HepG2 (cell line): ENCODE data around the gene APOC1. TPM values are rescaled to one million over a fixed set of nuclear protein-coding genes. Genes with fewer than 3 reads are reported as not detected.

Experiments used
- BRF2 ChIP-seq: sonication (generic); formaldehyde crosslinking; IDR thresholded peaks from 2 replicates; pipeline ENCODE4 v1.8.1; 2022; ENCODE audit warnings: mild to moderate bottlenecking, missing genetic modification reagents
- CBFB ChIP-seq: sonication (generic); formaldehyde crosslinking; IDR thresholded peaks from 2 replicates; pipeline ENCODE4 v1.4.0; 2020; ENCODE audit warnings: missing genetic modification reagents
- CBX2 ChIP-seq, 2 experiments: fragments of 200-600 bp in 1 of 2; sonication (generic); formaldehyde crosslinking in 1 of 2; IDR thresholded peaks; 2 replicates each; pipeline versions ENCODE4 v1.7.0 to v1.8.1; 2018 to 2022; ENCODE audit warnings: low read depth in 2 of 2, low read length in 1 of 2, mild to moderate bottlenecking in 1 of 2, missing genetic modification reagents in 1 of 2
- KDM3A ChIP-seq: IDR thresholded peaks from 2 replicates; pipeline ENCODE4 v1.6.1; 2018; ENCODE audit warnings: low read depth, missing compliant biosample characterization
- KMT2A ChIP-seq: sonication (generic); formaldehyde crosslinking; IDR thresholded peaks from 2 replicates; pipeline ENCODE4 v1.4.0; 2020; ENCODE audit warnings: missing genetic modification reagents
- MEIS2 ChIP-seq: sonication (generic); formaldehyde crosslinking; IDR thresholded peaks from 2 replicates; pipeline ENCODE4 v1.9.0; 2021; ENCODE audit warnings: mild to moderate bottlenecking, missing genetic modification reagents
- NCOR1 ChIP-seq: fragments of 200-600 bp; sonication (generic); IDR thresholded peaks from 2 replicates; pipeline ENCODE4 v1.7.0; 2017; ENCODE audit warnings: antibody characterized with exemption, low read length, borderline replicate concordance
- NFYC ChIP-seq: IDR thresholded peaks from 2 replicates; pipeline ENCODE4 v1.6.1; 2016; ENCODE audit warnings: missing genetic modification reagents, missing compliant biosample characterization
- NPAS2 ChIP-seq: sonication (generic); formaldehyde crosslinking; IDR thresholded peaks from 2 replicates; pipeline ENCODE4 v1.8.0; 2022; ENCODE audit warnings: mild to moderate bottlenecking, missing genetic modification reagents, borderline replicate concordance
- SMAD1 ChIP-seq: sonication (generic); formaldehyde crosslinking; IDR thresholded peaks from 2 replicates; pipeline ENCODE4 v1.4.0; 2020; ENCODE audit warnings: missing genetic modification reagents, low read depth, mild to moderate bottlenecking, borderline replicate concordance
- TOE1 ChIP-seq: sonication (generic); formaldehyde crosslinking; IDR thresholded peaks from 2 replicates; pipeline ENCODE4 v1.4.0; 2020; ENCODE audit warnings: mild to moderate bottlenecking, missing genetic modification reagents
- ZBTB21 ChIP-seq: sonication (generic); formaldehyde crosslinking; IDR thresholded peaks from 2 replicates; pipeline ENCODE4 v1.4.0; 2020; ENCODE audit warnings: missing genetic modification reagents
- ZMAT3 ChIP-seq: sonication (generic); formaldehyde crosslinking; conservative IDR thresholded peaks from 2 replicates; pipeline ENCODE4 v1.7.0; 2021; ENCODE audit warnings: missing genetic modification reagents
- ZNF44 ChIP-seq: sonication (generic); formaldehyde crosslinking; IDR thresholded peaks from 2 replicates; pipeline ENCODE4 v1.5.1; 2020; ENCODE audit warnings: mild to moderate bottlenecking, missing genetic modification reagents
- ZNF556 ChIP-seq: sonication (generic); formaldehyde crosslinking; IDR thresholded peaks from 2 replicates; pipeline ENCODE4 v1.4.0; 2020; ENCODE audit warnings: mild to moderate bottlenecking, missing genetic modification reagents, borderline replicate concordance
- ZNF564 ChIP-seq: sonication (generic); formaldehyde crosslinking; IDR thresholded peaks from 2 replicates; pipeline ENCODE4 v1.8.1; 2023; ENCODE audit warnings: mild to moderate bottlenecking, missing genetic modification reagents
- ZNF580 ChIP-seq: IDR thresholded peaks from 2 replicates; pipeline ENCODE4 v1.6.1; 2016; ENCODE audit warnings: low read depth, borderline replicate concordance
- polyA plus RNA-seq, 8 experiments: library from polyadenylated mRNA; depleted of rRNA in 3 of 8; stranded (reverse) in 7 of 8; unstranded in 1 of 8; fragments of >200 nt; fragmentation: Illumina TruSeq in 4 of 8; extraction: Trizol in 4 of 8; gene quantifications; 2 replicates each; pipeline versions ENCODE4 v1.2.1 to v1.2.3, GENCODE V29; 2011 to 2016; ENCODE audit warnings: low read depth in 4 of 8, missing spikeins in 1 of 8, mixed read lengths in 1 of 8; ENCODE audit not compliant: insufficient read depth in 1 of 8
- total RNA-seq, 5 experiments: library from RNA; depleted of rRNA; stranded (reverse); fragments of >200 nt; fragmentation: Illumina TruSeq; extraction: Trizol; gene quantifications; 2 replicates each; pipeline ENCODE4 v1.2.3, GENCODE V29; 2016; ENCODE audit warnings: low read depth in 1 of 5
- TF ChIP-seq, protein P1 (sequence below): sonication (generic); formaldehyde crosslinking; IDR thresholded peaks from 2 replicates; pipeline ENCODE4 v1.5.0; 2020; ENCODE audit warnings: mild to moderate bottlenecking, missing genetic modification reagents, moderate library complexity
- TF ChIP-seq, protein P2 (sequence below): sonication (generic); formaldehyde crosslinking; IDR thresholded peaks from 2 replicates; pipeline ENCODE4 v1.4.0; 2020; ENCODE audit warnings: mild to moderate bottlenecking, missing genetic modification reagents
- TF ChIP-seq, protein P3 (sequence below): sonication (generic); formaldehyde crosslinking; IDR thresholded peaks from 2 replicates; pipeline ENCODE4 v1.5.1; 2020; ENCODE audit warnings: mild to moderate bottlenecking, missing genetic modification reagents, moderate library complexity

APOC1 gene
- total and polyA plus RNA-seq, 2 of the 13 experiments (the other 11 are each of a cell fraction or from before 2014, with no cell fraction given) = 600 to 1,235 TPM

GRCh38 chr19:44924243-44924725 lies 9.9 kb downstream of the APOC1 start (continued):
- TF ChIP-seq, protein P1, sequence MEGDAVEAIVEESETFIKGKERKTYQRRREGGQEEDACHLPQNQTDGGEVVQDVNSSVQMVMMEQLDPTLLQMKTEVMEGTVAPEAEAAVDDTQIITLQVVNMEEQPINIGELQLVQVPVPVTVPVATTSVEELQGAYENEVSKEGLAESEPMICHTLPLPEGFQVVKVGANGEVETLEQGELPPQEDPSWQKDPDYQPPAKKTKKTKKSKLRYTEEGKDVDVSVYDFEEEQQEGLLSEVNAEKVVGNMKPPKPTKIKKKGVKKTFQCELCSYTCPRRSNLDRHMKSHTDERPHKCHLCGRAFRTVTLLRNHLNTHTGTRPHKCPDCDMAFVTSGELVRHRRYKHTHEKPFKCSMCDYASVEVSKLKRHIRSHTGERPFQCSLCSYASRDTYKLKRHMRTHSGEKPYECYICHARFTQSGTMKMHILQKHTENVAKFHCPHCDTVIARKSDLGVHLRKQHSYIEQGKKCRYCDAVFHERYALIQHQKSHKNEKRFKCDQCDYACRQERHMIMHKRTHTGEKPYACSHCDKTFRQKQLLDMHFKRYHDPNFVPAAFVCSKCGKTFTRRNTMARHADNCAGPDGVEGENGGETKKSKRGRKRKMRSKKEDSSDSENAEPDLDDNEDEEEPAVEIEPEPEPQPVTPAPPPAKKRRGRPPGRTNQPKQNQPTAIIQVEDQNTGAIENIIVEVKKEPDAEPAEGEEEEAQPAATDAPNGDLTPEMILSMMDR (CRISPR knock-in tag) = peak; percentile 28
- TF ChIP-seq ZNF580 (CRISPR knock-in tag) (peak; percentile 94; the same call in 1 of the 2 replicates), CBFB (CRISPR knock-in tag) (peak; percentile 85), SMAD1 (CRISPR knock-in tag) (peak; percentile 48; the same call in 1 of the 2 replicates), BRF2 (CRISPR knock-in tag) (peak; percentile 75; the same call in 1 of the 2 replicates), KMT2A (CRISPR knock-in tag) (no peak), ZNF44 (CRISPR knock-in tag) (no peak), NPAS2 (no peak), NFYC (CRISPR knock-in tag) (peak; percentile 29; the same call in 1 of the 2 replicates), ZNF556 (CRISPR knock-in tag) (peak; percentile 83), KDM3A (CRISPR knock-in tag) (peak; percentile 89), ZBTB21 (peak; percentile 62; the same call in 1 of the 2 replicates), MEIS2 (peak; percentile 71; the same call in 1 of the 2 replicates), TOE1 (0 out of 2 replicates have a peak, but pooled peaks have one; percentile 54), NCOR1 (peak; percentile 92; the same call in 1 of the 2 replicates), CBX2 (IDR thresholded peaks at IDR 0.05; ENCODE audit: low read depth, low read length) (no peak), CBX2 (CRISPR knock-in tag; IDR thresholded peaks at IDR 0.05; ENCODE audit: low read depth) (no peak), ZMAT3 (CRISPR knock-in tag) (peak; percentile 76; the same call in 1 of the 2 replicates), ZNF564 (CRISPR knock-in tag) (peak; percentile 79; the same call in 1 of the 2 replicates)
- TF ChIP-seq, protein P2, sequence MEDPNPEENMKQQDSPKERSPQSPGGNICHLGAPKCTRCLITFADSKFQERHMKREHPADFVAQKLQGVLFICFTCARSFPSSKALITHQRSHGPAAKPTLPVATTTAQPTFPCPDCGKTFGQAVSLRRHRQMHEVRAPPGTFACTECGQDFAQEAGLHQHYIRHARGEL = no peak
- TF ChIP-seq, protein P3, sequence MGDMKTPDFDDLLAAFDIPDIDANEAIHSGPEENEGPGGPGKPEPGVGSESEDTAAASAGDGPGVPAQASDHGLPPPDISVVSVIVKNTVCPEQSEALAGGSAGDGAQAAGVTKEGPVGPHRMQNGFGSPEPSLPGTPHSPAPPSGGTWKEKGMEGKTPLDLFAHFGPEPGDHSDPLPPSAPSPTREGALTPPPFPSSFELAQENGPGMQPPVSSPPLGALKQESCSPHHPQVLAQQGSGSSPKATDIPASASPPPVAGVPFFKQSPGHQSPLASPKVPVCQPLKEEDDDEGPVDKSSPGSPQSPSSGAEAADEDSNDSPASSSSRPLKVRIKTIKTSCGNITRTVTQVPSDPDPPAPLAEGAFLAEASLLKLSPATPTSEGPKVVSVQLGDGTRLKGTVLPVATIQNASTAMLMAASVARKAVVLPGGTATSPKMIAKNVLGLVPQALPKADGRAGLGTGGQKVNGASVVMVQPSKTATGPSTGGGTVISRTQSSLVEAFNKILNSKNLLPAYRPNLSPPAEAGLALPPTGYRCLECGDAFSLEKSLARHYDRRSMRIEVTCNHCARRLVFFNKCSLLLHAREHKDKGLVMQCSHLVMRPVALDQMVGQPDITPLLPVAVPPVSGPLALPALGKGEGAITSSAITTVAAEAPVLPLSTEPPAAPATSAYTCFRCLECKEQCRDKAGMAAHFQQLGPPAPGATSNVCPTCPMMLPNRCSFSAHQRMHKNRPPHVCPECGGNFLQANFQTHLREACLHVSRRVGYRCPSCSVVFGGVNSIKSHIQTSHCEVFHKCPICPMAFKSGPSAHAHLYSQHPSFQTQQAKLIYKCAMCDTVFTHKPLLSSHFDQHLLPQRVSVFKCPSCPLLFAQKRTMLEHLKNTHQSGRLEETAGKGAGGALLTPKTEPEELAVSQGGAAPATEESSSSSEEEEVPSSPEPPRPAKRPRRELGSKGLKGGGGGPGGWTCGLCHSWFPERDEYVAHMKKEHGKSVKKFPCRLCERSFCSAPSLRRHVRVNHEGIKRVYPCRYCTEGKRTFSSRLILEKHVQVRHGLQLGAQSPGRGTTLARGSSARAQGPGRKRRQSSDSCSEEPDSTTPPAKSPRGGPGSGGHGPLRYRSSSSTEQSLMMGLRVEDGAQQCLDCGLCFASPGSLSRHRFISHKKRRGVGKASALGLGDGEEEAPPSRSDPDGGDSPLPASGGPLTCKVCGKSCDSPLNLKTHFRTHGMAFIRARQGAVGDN (CRISPR knock-in tag) = peak; percentile 92
